Prostate gland (tissue), 2 donors: Measurements from ENCODE around the gene AKT2.

ENCODE experiments used
- CTCF ChIP-seq, 4 experiments: fragments of 200-600 bp in 2 of 4; fragments of 450-650 bp in 2 of 4; sonication (generic) in 2 of 4; IDR thresholded peaks; 1 replicate in 3 of 4; 2 replicates in 1 of 4; pipeline ENCODE4 v1.5.1; 2016 to 2019; ENCODE audit warnings: antibody characterized with exemption in 4 of 4, mild to moderate bottlenecking in 2 of 4, moderate library complexity in 2 of 4
- POLR2A ChIP-seq: fragments of 450-650 bp; IDR thresholded peaks from one replicate; pipeline ENCODE4 v1.6.1; 2016; ENCODE audit warnings: antibody characterized with exemption, mild to moderate bottlenecking
- POLR2AphosphoS5 ChIP-seq: sonication (generic); formaldehyde crosslinking; IDR thresholded peaks from one replicate; pipeline ENCODE4 v1.6.1; 2017; ENCODE audit warnings: antibody characterized with exemption

DNA sequence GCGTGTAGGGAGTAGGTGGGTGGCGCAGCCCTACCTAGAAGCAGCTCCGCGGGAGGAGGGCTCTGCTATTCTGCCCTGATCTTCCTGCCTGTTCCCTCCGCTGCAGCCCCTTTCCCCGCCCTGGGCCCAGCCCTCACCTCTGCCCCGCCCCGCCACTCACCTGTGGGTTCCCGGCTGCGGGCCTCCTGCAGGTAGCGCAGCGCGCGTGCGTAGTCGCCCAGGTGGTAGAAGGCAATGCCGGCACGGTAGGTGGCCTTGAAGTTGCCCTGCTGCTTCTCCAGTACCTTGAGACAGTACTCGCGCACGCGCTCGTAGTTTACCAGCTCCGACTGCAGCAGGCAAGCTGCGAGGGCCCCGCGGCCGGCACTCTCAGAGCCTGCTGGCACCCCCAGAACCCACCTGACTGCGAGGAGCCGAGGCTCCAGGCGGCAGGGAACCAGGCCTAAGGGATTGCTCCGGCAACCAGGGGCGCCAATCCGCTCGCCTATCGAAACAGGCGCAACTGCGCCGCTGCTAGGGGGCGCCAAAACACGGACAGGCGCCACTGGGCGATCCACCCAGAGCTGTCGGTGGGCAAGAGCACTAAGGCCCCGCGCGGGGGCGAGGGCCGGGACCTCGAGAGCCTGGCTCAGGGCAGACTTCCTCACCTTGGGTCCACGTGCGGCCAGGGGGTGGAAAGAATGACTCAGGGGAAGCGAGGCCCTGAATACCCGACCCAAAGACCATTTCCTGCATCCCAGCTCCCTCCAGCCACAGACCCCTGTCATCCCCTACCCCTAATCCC, 67.9 kb downstream of the AKT2 start:
- peak in 1 of 4 experiments; percentile 38 for TF ChIP-seq CTCF (IDR thresholded peaks at IDR 0.05)
- no peak for TF ChIP-seq POLR2A
- TF ChIP-seq POLR2AphosphoS5, result peak; percentile 7
